ENCODE data around the gene BPIFB6.
"Not testable (repeated sequence)": the region's sequence is repeated elsewhere in the genome, so short reads cannot be mapped to it uniquely, and the experiment has no call there.

Gene BPIFB6

GRCh38 chr20:33030569-33030968, 879 bp upstream of the BPIFB6 start:
- no peak for DNase-seq

DNA sequence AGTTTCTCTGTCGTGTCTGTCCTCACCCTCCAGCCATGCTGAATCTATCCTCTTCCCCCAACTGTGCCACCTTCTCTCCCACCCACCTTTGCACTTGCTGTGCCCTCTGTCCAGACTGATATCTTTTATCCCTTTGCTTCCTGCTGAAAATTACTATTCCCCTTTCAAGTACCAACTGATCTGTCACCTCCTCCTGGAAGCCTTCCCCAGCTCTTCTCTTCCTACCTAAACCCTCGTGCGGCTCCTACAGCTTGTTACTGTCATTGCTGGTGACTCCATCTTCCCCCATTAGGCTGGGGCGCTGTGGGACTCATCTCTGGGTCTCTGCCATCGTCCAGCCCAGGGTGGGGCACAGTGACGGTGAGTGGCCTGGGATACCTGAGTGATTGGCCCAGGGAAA, 1.1 kb downstream of the BPIFB6 start:
- no peak for DNase-seq

DNA sequence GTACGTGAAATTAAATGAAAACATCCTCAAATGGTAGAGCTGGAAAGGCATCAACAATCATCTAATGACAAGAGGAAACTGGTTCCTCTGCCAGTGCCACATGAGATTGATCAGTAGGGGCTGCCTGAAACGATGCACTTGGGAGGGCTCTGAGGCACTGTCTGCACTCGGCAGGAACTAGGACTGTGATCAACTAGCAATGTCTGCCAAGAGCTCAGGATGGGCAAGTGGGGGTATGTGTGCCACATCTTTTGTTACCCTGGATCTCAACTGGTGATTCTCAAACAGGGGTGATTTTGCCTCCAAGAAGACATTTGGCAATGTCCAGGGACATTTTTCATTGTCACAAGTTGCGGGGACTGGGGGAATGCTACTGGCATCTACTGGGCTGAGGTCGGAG, 1.9 kb downstream of the BPIFB6 start:
- no peak for DNase-seq

DNA sequence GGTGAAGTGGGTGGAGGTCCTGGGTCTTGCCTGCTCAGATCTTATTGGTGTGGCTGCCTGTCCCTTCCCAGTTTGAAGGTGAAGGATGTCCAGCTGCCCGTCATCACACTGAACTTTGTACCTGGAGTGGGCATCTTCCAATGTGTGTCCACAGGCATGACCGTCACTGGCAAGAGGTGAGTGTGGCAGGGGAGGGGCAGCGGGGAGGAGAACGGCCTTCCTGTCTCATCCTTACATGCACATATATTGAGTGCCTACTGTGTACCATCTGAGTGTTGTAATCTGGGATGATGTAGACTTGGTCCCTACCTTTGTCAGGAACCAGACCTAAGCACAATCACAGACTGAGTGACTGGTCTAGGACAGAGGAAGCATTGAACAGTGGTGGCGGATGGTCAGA, 2.7 kb downstream of the BPIFB6 start:
- DNase-seq = no peak

DNA sequence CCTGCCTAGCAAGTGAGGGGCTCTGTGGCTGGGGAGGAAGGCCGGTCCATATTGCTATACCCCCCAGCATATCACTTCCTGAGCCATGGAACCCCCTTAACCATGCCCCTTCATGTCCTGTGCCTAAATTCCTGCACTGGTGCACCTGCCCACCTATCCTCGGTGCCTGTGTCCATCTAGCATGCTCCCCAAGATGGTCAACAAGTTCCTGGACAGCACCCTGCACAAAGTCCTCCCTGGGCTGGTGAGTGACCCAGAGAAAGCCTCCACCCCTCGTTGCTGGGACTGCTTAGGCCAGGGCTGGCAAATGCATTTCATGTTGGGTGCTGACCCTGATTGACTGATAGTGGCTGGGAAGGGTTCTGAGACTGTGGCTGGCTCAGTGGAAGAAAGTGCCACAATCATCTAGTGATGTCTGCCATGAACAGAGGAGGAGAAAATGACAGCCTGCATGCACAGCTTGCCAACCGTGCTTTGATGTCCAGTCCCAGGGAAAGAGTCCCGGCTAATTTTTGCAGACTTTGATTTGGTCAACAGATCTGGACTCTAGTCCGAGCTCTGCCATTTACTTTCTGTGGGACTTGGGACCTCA, 3.5 kb downstream of the BPIFB6 start:
- DNase-seq = no peak

DNA sequence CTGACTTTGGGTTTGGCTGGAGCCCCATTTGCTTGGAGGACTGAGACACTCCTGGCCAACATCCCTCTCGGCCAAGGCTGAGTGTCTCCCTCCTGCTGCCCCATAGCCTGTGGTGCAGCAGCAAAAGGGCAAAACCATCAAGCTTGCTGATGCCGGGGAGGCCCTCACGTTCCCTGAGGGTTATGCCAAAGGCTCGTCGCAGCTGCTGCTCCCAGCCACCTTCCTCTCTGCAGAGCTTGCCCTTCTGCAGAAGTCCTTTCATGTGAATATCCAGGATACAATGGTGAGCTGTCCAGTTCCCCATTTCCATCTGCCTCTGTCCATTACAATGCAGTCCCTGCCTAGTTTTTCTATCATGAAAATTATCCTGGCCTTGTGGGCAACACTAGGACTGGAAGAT, 6.0 kb downstream of the BPIFB6 start:
- DNase-seq = no peak

DNA sequence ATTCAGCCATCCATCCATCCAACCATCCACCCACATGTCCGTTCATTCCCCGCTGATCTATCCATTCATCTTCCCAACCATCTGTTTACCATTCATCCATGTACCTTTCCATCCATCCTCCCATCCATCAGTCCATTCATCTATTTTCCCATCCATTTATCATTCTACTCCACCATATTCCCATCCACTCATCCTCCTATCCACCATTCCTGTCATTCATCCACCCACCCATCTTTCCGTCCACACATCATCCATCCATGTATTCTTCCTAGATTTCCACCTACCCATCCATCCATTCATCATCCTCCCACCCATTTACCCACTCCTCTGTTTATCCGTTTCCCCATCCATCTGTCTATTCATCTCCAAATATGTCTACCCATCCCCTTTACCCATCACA, 6.8 kb downstream of the BPIFB6 start:
- no peak for DNase-seq

GRCh38 chr20:33042430-33042829, 11.0 kb downstream of the BPIFB6 start:
- no peak for DNase-seq

GRCh38 chr20:33042983-33043730, 11.7 kb downstream of the BPIFB6 start:
- DNase-seq = no peak

GRCh38 chr20:33043731-33044181, 12.3 kb downstream of the BPIFB6 start:
- no peak for DNase-seq

- DNase-seq = not testable (repeated sequence)
Observed at GRCh38 chr20:33045129-33045721, 13.8 kb downstream of the BPIFB6 start.

DNA sequence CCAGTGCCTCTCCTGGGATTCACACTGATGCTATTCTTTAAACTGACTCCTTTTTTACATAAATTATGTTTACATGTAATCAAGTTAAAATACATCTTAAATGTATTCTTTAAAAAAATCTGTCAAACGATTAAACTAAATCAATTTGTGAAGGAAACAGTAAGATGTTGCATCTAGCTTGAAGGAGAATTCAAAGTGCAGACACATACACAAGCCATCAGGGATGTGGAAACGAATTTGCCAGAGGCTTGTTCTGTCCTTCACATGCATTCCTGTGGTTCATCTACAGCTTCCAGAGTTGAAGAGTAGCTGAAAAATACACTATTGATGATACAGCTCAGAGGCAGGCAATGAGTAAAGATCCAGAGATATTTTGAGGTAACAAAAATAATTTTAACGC, 15.0 kb downstream of the BPIFB6 start:
- DNase-seq = no peak

DNA sequence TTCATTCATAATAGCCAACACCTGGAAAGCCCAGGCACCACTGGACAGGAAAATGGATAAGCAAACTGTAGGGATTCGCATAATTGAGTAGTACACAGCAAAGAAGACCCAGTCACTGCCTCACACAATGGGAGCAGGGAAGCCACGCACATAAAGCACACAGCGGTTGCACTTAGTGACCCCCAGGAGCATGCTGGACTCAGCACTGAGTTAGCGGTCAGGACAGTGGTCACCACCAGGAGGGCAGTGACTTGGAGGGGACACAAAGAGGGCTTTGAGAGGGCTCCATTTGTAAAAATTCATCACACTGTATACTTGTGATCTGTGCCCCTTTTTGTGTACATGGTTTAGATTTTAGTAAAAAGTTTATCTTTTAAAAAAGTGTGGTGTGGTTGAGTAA, 19.9 kb downstream of the BPIFB6 start:
- no peak for DNase-seq

DNA sequence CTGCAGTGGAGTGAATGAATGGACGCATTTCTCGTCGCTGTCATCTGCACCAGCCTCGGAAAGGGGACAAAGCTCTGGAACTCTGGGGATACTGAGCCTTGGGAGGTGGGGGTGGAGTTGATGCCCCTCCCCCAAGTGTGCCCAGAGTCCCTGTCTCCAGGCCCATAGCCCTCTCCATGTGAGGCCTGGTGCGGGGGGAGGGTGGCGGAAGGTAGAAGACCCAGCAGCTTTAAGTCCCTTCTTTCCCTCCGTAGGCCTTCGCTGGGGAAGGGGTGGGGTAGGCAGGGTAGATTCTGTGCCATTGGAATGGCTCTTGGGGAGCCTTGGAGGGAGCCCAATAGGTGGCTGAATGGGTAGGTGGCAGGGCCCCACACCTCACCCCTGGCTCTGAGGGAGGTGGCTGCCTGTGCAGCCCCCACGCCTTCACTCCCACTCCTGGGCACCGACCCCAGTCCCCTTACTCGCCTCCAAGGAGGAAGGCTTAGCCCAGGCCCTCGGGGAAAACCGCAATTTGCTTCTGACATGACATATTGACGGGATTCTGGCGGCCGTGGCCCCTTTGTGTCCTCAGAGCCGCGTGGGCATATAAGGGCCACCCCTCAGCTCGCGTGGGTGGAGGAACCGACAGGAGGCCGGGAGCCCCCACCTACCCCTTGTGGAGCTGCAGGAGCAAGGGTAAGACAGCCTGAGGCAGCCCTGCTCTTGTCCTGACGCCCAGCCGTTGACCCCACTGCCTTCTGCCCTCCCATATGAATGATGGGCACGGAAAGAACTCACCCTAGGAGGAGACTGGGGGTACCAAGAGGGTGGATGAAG, 22.1 kb downstream of the BPIFB6 start, which contains the start of gene BPIFB3:
BPIFB3 (plus strand) TSS at position 613 of the 816 bp plus-strand sequence. CDS start 1,533 bp downstream, outside the sequence.
- no peak for DNase-seq

- DNase-seq = no peak
Observed at GRCh38 chr20:33054381-33054780, 22.9 kb downstream of the BPIFB6 start.

DNA sequence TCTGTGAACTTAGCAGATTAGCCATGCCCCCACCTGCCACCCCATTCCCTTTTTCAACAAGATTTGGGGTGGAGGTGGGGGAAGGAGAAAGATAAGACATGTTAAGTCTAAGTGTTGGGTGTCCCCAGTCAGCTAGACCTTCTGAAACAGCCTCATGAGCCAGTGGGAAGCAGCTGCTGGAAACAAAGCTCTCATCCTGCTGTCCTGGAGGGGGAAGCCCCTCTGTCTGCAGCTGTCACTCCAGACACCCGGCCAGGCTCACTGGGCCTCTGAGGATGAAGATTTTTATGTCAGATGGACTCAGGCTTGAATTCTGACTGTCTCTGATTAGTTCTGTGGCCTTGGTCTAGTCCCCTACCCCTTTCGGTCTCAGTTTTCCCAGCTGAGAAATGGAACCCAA, 23.3 kb downstream of the BPIFB6 start:
- no peak for DNase-seq

DNA sequence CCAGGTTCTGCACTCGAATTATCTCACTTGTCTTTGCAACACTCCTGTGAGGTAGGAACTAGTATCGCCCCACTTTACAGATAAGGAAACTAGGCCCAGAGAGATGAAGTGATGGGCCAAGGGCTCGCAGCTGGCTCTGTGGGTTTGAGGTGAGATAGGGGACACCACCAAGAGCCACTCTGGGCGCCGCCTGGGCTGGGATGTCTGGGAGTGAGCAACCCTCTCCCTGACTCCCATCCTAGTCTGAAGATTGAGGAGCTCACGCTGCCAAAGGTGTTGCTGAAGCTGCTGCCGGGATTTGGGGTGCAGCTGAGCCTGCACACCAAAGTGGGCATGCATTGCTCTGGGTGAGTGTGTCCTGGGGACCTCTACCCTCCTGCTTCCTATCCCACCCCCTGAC, 27.7 kb downstream of the BPIFB6 start:
- DNase-seq = no peak

- no peak for DNase-seq
Observed at GRCh38 chr20:33059741-33060390, 28.4 kb downstream of the BPIFB6 start.

DNA sequence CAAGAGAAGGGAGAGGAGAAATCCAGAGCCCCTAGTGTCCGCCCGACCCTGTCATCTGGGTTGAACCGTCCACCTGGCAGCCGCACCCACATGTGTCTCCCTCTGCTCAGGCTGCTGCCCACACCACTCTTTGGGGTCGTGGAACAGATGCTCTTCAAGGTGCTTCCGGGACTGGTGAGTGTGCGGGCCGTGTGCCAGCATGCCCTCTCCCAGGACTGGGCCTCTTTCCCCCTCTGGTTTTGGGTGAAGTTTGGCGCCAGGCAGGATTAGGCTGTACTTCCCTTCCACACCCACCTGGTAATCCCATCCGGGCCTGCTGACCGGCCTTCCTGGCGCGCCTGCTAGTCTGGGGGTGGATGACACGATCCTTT, 30.2 kb downstream of the BPIFB6 start:
- no peak for DNase-seq

GRCh38 chr20:33062105-33062824, 30.8 kb downstream of the BPIFB6 start:
- no peak for DNase-seq

GRCh38 chr20:33062825-33063149, 31.3 kb downstream of the BPIFB6 start:
- no peak for DNase-seq

GRCh38 chr20:33063271-33063670, 31.8 kb downstream of the BPIFB6 start:
- no peak for DNase-seq

Data from central memory CD4-positive, alpha-beta T cell (primary cell).